GM12878 (cell line): ENCODE measurements around the gene DNAJC5. TPM values are rescaled to one million over a fixed set of nuclear protein-coding genes. Genes with fewer than 3 reads are reported as not detected.
A peak's percentile ranks its signal among the peaks of the same experiment; 100 is the strongest.
"Not testable (repeated sequence)": the region's sequence is repeated elsewhere in the genome, so short reads cannot be mapped to it uniquely, and the experiment has no call there.

Experiments
- ATAC-seq: fragments of 200-7000 bp; cut with Tn5 transposase; 3 replicates; pipeline ENCODE4 v1.9.1; 2020; ENCODE audit warnings: mild to moderate bottlenecking, moderate library complexity
- BruUV-seq: library from RNA; stranded (reverse); fragments of 400-500 nt; replicated peaks from 2 replicates; lab custom pipeline; 2021; lab: Mats Ljungman, UMichigan
- CTCF ChIA-PET: fragments of 300-600 bp; sonication (Branson Sonifier 250); formaldehyde crosslinking; extraction: SDS; loops from one replicate; lab custom pipeline; 2021; ENCODE audit warnings: inconsistent platforms; lab: Yijun Ruan, JAX
- POLR2A ChIA-PET: fragments of 350-600 bp; formaldehyde crosslinking; extraction: SDS; loops from one replicate; lab custom pipeline; 2021; ENCODE audit warnings: inconsistent platforms; lab: Charles Lee
- RAD21 ChIA-PET: fragments of 300-600 bp; sonication (Branson Sonifier 250); formaldehyde crosslinking; loops from one replicate; lab custom pipeline; 2023; ENCODE audit warnings: antibody characterized with exemption; ENCODE audit not compliant: unreplicated experiment; lab: Charles Lee
- SMC1A ChIA-PET: fragments of 300-600 bp; sonication (Branson Sonifier 250); formaldehyde crosslinking; loops from one replicate; lab custom pipeline; 2023; ENCODE audit not compliant: unreplicated experiment, uncharacterized antibody; lab: Charles Lee
- DNase-seq: peaks from one replicate; pipeline ENCODE4 v3.0.0-alpha.2; 2011; ENCODE audit warnings: low read depth, low spot score
- FAIRE-seq: peaks from 3 replicates; lab custom pipeline; 2011; peaks lifted over from hg19 to GRCh38; lab: Jason Lieb, UNC
- H2AFZ ChIP-seq: 2 replicates; pipeline ENCODE4 v1.6.0; 2011; ENCODE audit warnings: low read depth, low read length, control low read depth; ENCODE audit not compliant: control insufficient read depth
- H3K27ac ChIP-seq: 2 replicates; pipeline ENCODE4 v1.5.1; 2011; ENCODE audit warnings: control low read depth; ENCODE audit not compliant: control insufficient read depth, insufficient read depth
- H3K27me3 ChIP-seq, 2 experiments: replicated peaks in 1 of 2; 2 replicates each; pipeline versions ENCODE4 v1.6.0 to v1.6.1; 2011; ENCODE audit warnings: low read length in 1 of 2; ENCODE audit not compliant: control insufficient read depth in 2 of 2, insufficient read depth in 2 of 2
- H3K36me3 ChIP-seq, 2 experiments: 2 replicates each; pipeline ENCODE4 v1.5.1; 2011; ENCODE audit warnings: low read length in 1 of 2; ENCODE audit not compliant: control insufficient read depth in 2 of 2, insufficient read depth in 2 of 2
- H3K4me1 ChIP-seq: 2 replicates; pipeline ENCODE4 v1.6.1; 2011; ENCODE audit warnings: mild to moderate bottlenecking, low read length, moderate library complexity, mixed read lengths; ENCODE audit not compliant: control insufficient read depth, insufficient read depth
- H3K4me2 ChIP-seq: 2 replicates; pipeline ENCODE4 v1.6.0; 2011; ENCODE audit warnings: control low read depth; ENCODE audit not compliant: control insufficient read depth, insufficient read depth
- H3K4me3 ChIP-seq: fragments of 200-600 bp; sonication (generic); 2 replicates; pipeline ENCODE4 v1.5.1; 2016
- H3K79me2 ChIP-seq: 2 replicates; pipeline ENCODE4 v1.6.0; 2011; ENCODE audit warnings: low read length; ENCODE audit not compliant: control insufficient read depth, insufficient read depth
- H3K9ac ChIP-seq: 2 replicates; pipeline ENCODE4 v1.8.0; 2011; ENCODE audit warnings: low read length, control low read depth, mixed read lengths; ENCODE audit not compliant: control insufficient read depth, insufficient read depth
- H3K9me3 ChIP-seq: replicated peaks from 3 replicates; pipeline ENCODE4 v1.5.1; 2011; ENCODE audit warnings: mild to moderate bottlenecking, low read length; ENCODE audit not compliant: control insufficient read depth, insufficient read depth
- H4K20me1 ChIP-seq: 2 replicates; pipeline ENCODE4 v1.6.0; 2011; ENCODE audit not compliant: control insufficient read depth, insufficient read depth
- EP300 ChIP-seq, 2 experiments: fragments of 150-350 bp in 1 of 2; IDR thresholded peaks; 2 replicates each; pipeline ENCODE4 v1.6.1; 2011 to 2012; ENCODE audit warnings: low read depth in 2 of 2, low read length in 2 of 2, borderline replicate concordance in 1 of 2, improper control_type of control experiment in 1 of 2, inconsistent platforms in 1 of 2; ENCODE audit not compliant: control insufficient read depth in 1 of 2
- NR2F1 ChIP-seq: fragments of 450-650 bp; conservative IDR thresholded peaks from 2 replicates; pipeline ENCODE4 v1.6.1; 2017; ENCODE audit warnings: mild to moderate bottlenecking
- POLR2A ChIP-seq: IDR thresholded peaks from 2 replicates; pipeline ENCODE4 v1.6.1; 2011; ENCODE audit warnings: low read depth, mild to moderate bottlenecking, low read length
- POLR2AphosphoS2 ChIP-seq: IDR thresholded peaks from 2 replicates; pipeline ENCODE4 v1.6.1; 2011; ENCODE audit warnings: low read depth, mild to moderate bottlenecking, low read length, improper control_type of control experiment, moderate library complexity
- RAD21 ChIP-seq: IDR thresholded peaks from 2 replicates; pipeline ENCODE4 v1.6.1; 2011; ENCODE audit warnings: mild to moderate bottlenecking, low read depth, low read length, moderate library complexity; ENCODE audit not compliant: insufficient read depth
- TCF12 ChIP-seq: IDR thresholded peaks from 2 replicates; pipeline ENCODE4 v1.6.1; 2011; ENCODE audit warnings: low read depth, mild to moderate bottlenecking, low read length
- ZNF217 ChIP-seq: fragments of 450-650 bp; IDR thresholded peaks from 2 replicates; pipeline ENCODE4 v1.6.1; 2017; ENCODE audit warnings: antibody characterized with exemption, mild to moderate bottlenecking
- WGBS: methylation state at CpG from one replicate; pipeline ENCODE4 v1.1.6; 2016; ENCODE audit warnings: low lambda C conversion rate; ENCODE audit not compliant: insufficient replicate concordance, insufficient coverage; ENCODE audit errors: missing lambda C conversion rate; 5-methylcytosine and 5-hydroxymethylcytosine counted together
- in situ Hi-C: fragments of 300-500 bp; cut with MboI; formaldehyde crosslinking; loops from 9 replicates; pipeline ENCODE4 v1.14.3; 2018; ENCODE audit warnings: mixed read lengths
- intact Hi-C: fragments of 100-400 bp; cut with micrococcal nuclease; formaldehyde crosslinking; loops from one replicate; pipeline ENCODE4 v1.14.2; 2022; ENCODE audit not compliant: unreplicated experiment
- polyA plus RNA-seq, 11 experiments: library from polyadenylated mRNA; depleted of rRNA in 4 of 11; unstranded in 6 of 11; stranded (reverse) in 5 of 11; fragments of >200 nt; fragmentation: Nextera tagmentation in 4 of 11; fragmentation: Illumina TruSeq in 1 of 11; extraction: Ambion mirVana in 4 of 11; extraction: Trizol in 1 of 11; gene quantifications; 1 replicate in 1 of 11; 2 replicates in 10 of 11; pipeline versions ENCODE4 v1.2.1 to v1.2.3, GENCODE V29; 2011 to 2016; ENCODE audit warnings: inconsistent platforms in 2 of 11, missing spikeins in 2 of 11, low read depth in 1 of 11
- total RNA-seq, 4 experiments: library from RNA; depleted of rRNA in 3 of 4; stranded (reverse); fragments of >200 nt in 3 of 4; fragmentation: Illumina TruSeq in 1 of 4; extraction: Trizol in 1 of 4; gene quantifications; 2 replicates each; pipeline versions ENCODE4 v1.2.1 to v1.2.3, GENCODE V29; 2013 to 2021
- TF ChIP-seq, protein P1 (sequence below): fragments of 450-650 bp; formaldehyde crosslinking; IDR thresholded peaks from 2 replicates; pipeline ENCODE4 v1.4.0; 2020; ENCODE audit warnings: mild to moderate bottlenecking, moderate library complexity

Gene DNAJC5
- total and polyA plus RNA-seq, 10 of the 15 experiments (the other 5 are each of a cell fraction or from before 2014, with no cell fraction given): 0.69 to 36.8 (median 17.0) TPM

DNA sequence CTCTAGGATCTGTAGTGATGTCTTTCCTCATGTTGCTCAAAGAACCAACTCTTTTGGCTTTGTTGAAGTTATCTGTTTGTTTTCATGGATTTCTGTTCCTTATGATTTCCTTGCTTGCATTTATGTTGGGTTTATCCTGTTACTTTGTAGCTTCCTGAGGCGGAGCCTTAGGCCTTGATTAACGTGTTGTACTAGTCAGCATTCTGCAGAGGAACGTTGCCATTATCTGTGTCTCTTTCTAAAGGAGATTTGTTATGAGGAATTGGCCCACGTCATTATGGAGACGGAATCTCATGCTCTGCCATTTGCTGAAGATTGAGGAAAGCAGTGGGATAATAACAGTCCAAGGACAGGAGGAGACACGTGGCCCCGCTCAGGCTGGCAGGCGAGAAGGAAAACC is 31.4 kb downstream of the DNAJC5 start (continued):
- TF ChIP-seq, protein P1, sequence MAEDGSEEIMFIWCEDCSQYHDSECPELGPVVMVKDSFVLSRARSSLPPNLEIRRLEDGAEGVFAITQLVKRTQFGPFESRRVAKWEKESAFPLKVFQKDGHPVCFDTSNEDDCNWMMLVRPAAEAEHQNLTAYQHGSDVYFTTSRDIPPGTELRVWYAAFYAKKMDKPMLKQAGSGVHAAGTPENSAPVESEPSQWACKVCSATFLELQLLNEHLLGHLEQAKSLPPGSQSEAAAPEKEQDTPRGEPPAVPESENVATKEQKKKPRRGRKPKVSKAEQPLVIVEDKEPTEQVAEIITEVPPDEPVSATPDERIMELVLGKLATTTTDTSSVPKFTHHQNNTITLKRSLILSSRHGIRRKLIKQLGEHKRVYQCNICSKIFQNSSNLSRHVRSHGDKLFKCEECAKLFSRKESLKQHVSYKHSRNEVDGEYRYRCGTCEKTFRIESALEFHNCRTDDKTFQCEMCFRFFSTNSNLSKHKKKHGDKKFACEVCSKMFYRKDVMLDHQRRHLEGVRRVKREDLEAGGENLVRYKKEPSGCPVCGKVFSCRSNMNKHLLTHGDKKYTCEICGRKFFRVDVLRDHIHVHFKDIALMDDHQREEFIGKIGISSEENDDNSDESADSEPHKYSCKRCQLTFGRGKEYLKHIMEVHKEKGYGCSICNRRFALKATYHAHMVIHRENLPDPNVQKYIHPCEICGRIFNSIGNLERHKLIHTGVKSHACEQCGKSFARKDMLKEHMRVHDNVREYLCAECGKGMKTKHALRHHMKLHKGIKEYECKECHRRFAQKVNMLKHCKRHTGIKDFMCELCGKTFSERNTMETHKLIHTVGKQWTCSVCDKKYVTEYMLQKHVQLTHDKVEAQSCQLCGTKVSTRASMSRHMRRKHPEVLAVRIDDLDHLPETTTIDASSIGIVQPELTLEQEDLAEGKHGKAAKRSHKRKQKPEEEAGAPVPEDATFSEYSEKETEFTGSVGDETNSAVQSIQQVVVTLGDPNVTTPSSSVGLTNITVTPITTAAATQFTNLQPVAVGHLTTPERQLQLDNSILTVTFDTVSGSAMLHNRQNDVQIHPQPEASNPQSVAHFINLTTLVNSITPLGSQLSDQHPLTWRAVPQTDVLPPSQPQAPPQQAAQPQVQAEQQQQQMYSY (CRISPR knock-in tag): no peak
- TF ChIP-seq NR2F1 (no peak), POLR2AphosphoS2 (no peak), EP300 (IDR thresholded peaks at IDR 0.05; ENCODE audit: borderline replicate concordance in 1 of 2, control insufficient read depth in 1 of 2, low read depth in 2 of 2, low read length in 2 of 2) (no peak), TCF12 (no peak), ZNF217 (no peak)

- 96% methylated on average over 26 of the region's 26 CpGs for WGBS
- Histone ChIP-seq H3K36me3 (peaks cover 14 to 29% of the 10 kb centered on the region in 2 experiments), H3K79me2 (no peaks in the 10 kb centered on the region), H3K9ac (no peak overlapping the region), H3K4me1 (no peaks in the 10 kb centered on the region), H3K27me3 (no peaks in the 10 kb centered on the region), H4K20me1 (no peaks in the 10 kb centered on the region), H3K9me3 (no peaks in the 10 kb centered on the region), H3K4me3 (no peak overlapping the region), H3K27ac (no peak overlapping the region), H2AFZ (no peak overlapping the region), H3K4me2 (no peak overlapping the region)
- no peak for ATAC-seq
- in situ Hi-C loops (no loop called here), intact Hi-C loops (no loop called here)
- SMC1A ChIA-PET: interaction anchor here (0.6 kb wide), 1 partner anchor 53 kb away, joined by 3 read pairs; no protein-coding TSS in a partner anchor
- FAIRE-seq: no peak
- no TSS peak for BruUV-seq
- RAD21 ChIA-PET: no interaction called here
- 0 out of 2 replicates have a peak, but pooled peaks have one; percentile 1 for TF ChIP-seq POLR2A
- no peak for TF ChIP-seq RAD21
- DNase-seq: no peak
- CTCF ChIA-PET: no interaction called here
- POLR2A ChIA-PET: no interaction called here
These were observed 34.1 kb downstream of the DNAJC5 start for GRCh38 chr20:63929071-63929470.

GRCh38 chr20:63929473-63929883 is 34.6 kb downstream of the DNAJC5 start:
- POLR2A ChIA-PET, FAIRE-seq, ATAC-seq, intact Hi-C loops, H3K9me3 ChIP-seq, SMC1A ChIA-PET, in situ Hi-C loops, H4K20me1 ChIP-seq, BruUV-seq, H3K79me2 ChIP-seq, H3K27ac ChIP-seq, H2AFZ ChIP-seq, DNase-seq, CTCF ChIA-PET, H3K9ac ChIP-seq, RAD21 ChIA-PET, H3K4me2 ChIP-seq, H3K27me3 ChIP-seq, H3K4me1 ChIP-seq, H3K4me3 ChIP-seq: not testable (repeated sequence)
- peaks cover 14 to 29% of the 10 kb centered on the region in 2 experiments for H3K36me3 ChIP-seq
- 96% methylated on average over 23 of the region's 31 CpGs for WGBS
